ENCODE data around the gene NCKAP5.

Gene NCKAP5

GRCh38 chr2:132774189-132774588 lies 794.1 kb downstream of the NCKAP5 start:
- TF ChIP-seq FOXM1 (IDR thresholded peaks at IDR 0.05; ENCODE audit: borderline replicate concordance, low read depth) (no peak), TEAD4 (IDR thresholded peaks at IDR 0.05) (no peak)

- TF ChIP-seq ZBTB7A (IDR thresholded peaks at IDR 0.05; ENCODE audit: low read depth) = no peak
- no peak for TF ChIP-seq USF1 (IDR thresholded peaks at IDR 0.05)
- no peak for TF ChIP-seq TCF12 (IDR thresholded peaks at IDR 0.05; ENCODE audit: low read depth)
- TF ChIP-seq TEAD4 (IDR thresholded peaks at IDR 0.05) = no peak
- no peak for TF ChIP-seq EP300 (IDR thresholded peaks at IDR 0.05; ENCODE audit: borderline replicate concordance)
- no peak for TF ChIP-seq RAD21 (IDR thresholded peaks at IDR 0.05; ENCODE audit: low read depth)
- no peak for TF ChIP-seq CREB1 (IDR thresholded peaks at IDR 0.05; ENCODE audit: low read depth)
- no peak for TF ChIP-seq FOXM1 (IDR thresholded peaks at IDR 0.05; ENCODE audit: borderline replicate concordance, low read depth)
- TF ChIP-seq YY1 (IDR thresholded peaks at IDR 0.05; ENCODE audit: low read depth) = no peak
- TF ChIP-seq NFIC (IDR thresholded peaks at IDR 0.05) = no peak
- TF ChIP-seq CEBPB (IDR thresholded peaks at IDR 0.05) = no peak
- no peak for TF ChIP-seq TAF1 (IDR thresholded peaks at IDR 0.05; ENCODE audit: low read depth)
- TF ChIP-seq EGR1 (IDR thresholded peaks at IDR 0.05) = no peak
These were observed 794.9 kb downstream of the NCKAP5 start for GRCh38 chr2:132773331-132773730.

GRCh38 chr2:132772340-132772739 lies 795.9 kb downstream of the NCKAP5 start:
- no peak for TF ChIP-seq CEBPB (IDR thresholded peaks at IDR 0.05)
- TF ChIP-seq CREB1 (IDR thresholded peaks at IDR 0.05; ENCODE audit: low read depth) = no peak
- no peak for TF ChIP-seq REST (IDR thresholded peaks at IDR 0.05; ENCODE audit: low read depth)
- no peak for TF ChIP-seq MAX (IDR thresholded peaks at IDR 0.05)
- no peak for TF ChIP-seq YY1 (IDR thresholded peaks at IDR 0.05; ENCODE audit: low read depth)
- no peak for TF ChIP-seq TCF12 (IDR thresholded peaks at IDR 0.05; ENCODE audit: low read depth)
- no peak for TF ChIP-seq RAD21 (IDR thresholded peaks at IDR 0.05; ENCODE audit: low read depth)
- TF ChIP-seq FOXM1 (IDR thresholded peaks at IDR 0.05; ENCODE audit: borderline replicate concordance, low read depth) = no peak
- no peak for TF ChIP-seq EP300 (IDR thresholded peaks at IDR 0.05; ENCODE audit: borderline replicate concordance)
- no peak for TF ChIP-seq TAF1 (IDR thresholded peaks at IDR 0.05; ENCODE audit: low read depth)
- TF ChIP-seq USF1 (IDR thresholded peaks at IDR 0.05) = no peak
- no peak for TF ChIP-seq ZBTB7A (IDR thresholded peaks at IDR 0.05; ENCODE audit: low read depth)
- TF ChIP-seq TEAD4 (IDR thresholded peaks at IDR 0.05) = no peak
- TF ChIP-seq NFIC (IDR thresholded peaks at IDR 0.05) = no peak
- no peak for TF ChIP-seq EGR1 (IDR thresholded peaks at IDR 0.05)

GRCh38 chr2:132766573-132766972 lies 801.7 kb downstream of the NCKAP5 start:
- TF ChIP-seq RAD21 (IDR thresholded peaks at IDR 0.05; ENCODE audit: low read depth) (no peak), TAF1 (IDR thresholded peaks at IDR 0.05; ENCODE audit: low read depth) (no peak), FOXM1 (IDR thresholded peaks at IDR 0.05; ENCODE audit: borderline replicate concordance, low read depth) (no peak), CREB1 (IDR thresholded peaks at IDR 0.05; ENCODE audit: low read depth) (no peak), USF1 (IDR thresholded peaks at IDR 0.05) (no peak), ZBTB7A (IDR thresholded peaks at IDR 0.05; ENCODE audit: low read depth) (no peak), CEBPB (IDR thresholded peaks at IDR 0.05) (no peak), MAX (IDR thresholded peaks at IDR 0.05) (no peak), YY1 (IDR thresholded peaks at IDR 0.05; ENCODE audit: low read depth) (no peak), NFIC (IDR thresholded peaks at IDR 0.05) (no peak), EP300 (IDR thresholded peaks at IDR 0.05; ENCODE audit: borderline replicate concordance) (no peak), REST (IDR thresholded peaks at IDR 0.05; ENCODE audit: low read depth) (no peak), EGR1 (IDR thresholded peaks at IDR 0.05) (no peak), TCF12 (IDR thresholded peaks at IDR 0.05; ENCODE audit: low read depth) (no peak)

GRCh38 chr2:132761437-132761836 lies 806.8 kb downstream of the NCKAP5 start:
- no peak for TF ChIP-seq MAX (IDR thresholded peaks at IDR 0.05)
- no peak for TF ChIP-seq RAD21 (IDR thresholded peaks at IDR 0.05; ENCODE audit: low read depth)
- TF ChIP-seq FOXM1 (IDR thresholded peaks at IDR 0.05; ENCODE audit: borderline replicate concordance, low read depth) = no peak
- TF ChIP-seq ZBTB7A (IDR thresholded peaks at IDR 0.05; ENCODE audit: low read depth) = no peak
- TF ChIP-seq EP300 (IDR thresholded peaks at IDR 0.05; ENCODE audit: borderline replicate concordance) = no peak
